Measurements from ENCODE around the gene CREB1. TPM values are rescaled to one million over a fixed set of nuclear protein-coding genes. Genes with fewer than 3 reads are reported as not detected.

CREB1 gene
- total and polyA plus RNA-seq, 2 donors (not counting 1 experiment from before 2014, with no cell fraction given) = 37.7 to 47.4 TPM

DNA sequence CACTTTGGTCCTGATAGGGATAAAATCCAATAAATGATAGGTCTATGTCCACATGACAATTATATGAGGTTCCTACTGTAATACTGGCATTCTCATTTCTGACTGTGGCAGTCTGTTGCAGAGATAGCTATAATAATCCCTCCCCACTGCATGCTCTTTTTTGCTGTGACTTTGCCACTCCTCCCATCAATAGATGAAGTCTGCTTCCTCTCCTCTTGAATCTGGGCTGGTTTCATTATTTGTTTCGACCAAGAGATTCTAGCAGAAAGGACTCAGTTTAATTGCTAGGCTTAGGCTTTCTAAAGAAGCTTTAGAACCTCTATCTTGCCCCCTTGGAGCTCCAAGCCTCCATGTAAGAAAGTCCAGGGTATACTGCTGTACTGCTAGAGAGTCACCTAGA is 23.3 kb upstream of the CREB1 start:
- Histone ChIP-seq H3K79me2 (ENCODE audit: control insufficient read depth, insufficient read depth, low read length) (no peaks in the 10 kb centered on the region), H4K20me1 (ENCODE audit: control insufficient read depth, extremely low read depth, insufficient read depth, low read length) (no peaks in the 10 kb centered on the region), H3K27me3 (ENCODE audit: control insufficient read depth, insufficient read depth, low read length) (no peaks in the 10 kb centered on the region), H3K9ac (ENCODE audit: insufficient read depth, low read length) (no peak overlapping the region), H3K9me3 (ENCODE audit: control insufficient read depth, insufficient read depth, low read depth, low read length) (no peaks in the 10 kb centered on the region), H3K27ac (ENCODE audit: insufficient read depth, low read length) (peak overlapping the region; percentile 6), H3K4me1 (ENCODE audit: control insufficient read depth, extremely low read depth, insufficient read depth, low read length) (peaks cover 16% of the 10 kb centered on the region), H2AFZ (ENCODE audit: low read length) (no peak overlapping the region), H3K36me3 (ENCODE audit: control insufficient read depth, insufficient read depth, low read length) (no peaks in the 10 kb centered on the region), H3K4me3 (replicated peaks in 1 of 4; ENCODE audit: control extremely low read depth in 1 of 4, insufficient read depth in 1 of 4, low read depth in 3 of 4, low read length in 4 of 4) (no peak overlapping the region), H3K4me2 (ENCODE audit: extremely low read depth, insufficient read depth, low read length) (peak overlapping the region; percentile 45)
- TF ChIP-seq, protein P1, sequence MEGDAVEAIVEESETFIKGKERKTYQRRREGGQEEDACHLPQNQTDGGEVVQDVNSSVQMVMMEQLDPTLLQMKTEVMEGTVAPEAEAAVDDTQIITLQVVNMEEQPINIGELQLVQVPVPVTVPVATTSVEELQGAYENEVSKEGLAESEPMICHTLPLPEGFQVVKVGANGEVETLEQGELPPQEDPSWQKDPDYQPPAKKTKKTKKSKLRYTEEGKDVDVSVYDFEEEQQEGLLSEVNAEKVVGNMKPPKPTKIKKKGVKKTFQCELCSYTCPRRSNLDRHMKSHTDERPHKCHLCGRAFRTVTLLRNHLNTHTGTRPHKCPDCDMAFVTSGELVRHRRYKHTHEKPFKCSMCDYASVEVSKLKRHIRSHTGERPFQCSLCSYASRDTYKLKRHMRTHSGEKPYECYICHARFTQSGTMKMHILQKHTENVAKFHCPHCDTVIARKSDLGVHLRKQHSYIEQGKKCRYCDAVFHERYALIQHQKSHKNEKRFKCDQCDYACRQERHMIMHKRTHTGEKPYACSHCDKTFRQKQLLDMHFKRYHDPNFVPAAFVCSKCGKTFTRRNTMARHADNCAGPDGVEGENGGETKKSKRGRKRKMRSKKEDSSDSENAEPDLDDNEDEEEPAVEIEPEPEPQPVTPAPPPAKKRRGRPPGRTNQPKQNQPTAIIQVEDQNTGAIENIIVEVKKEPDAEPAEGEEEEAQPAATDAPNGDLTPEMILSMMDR (conservative IDR thresholded peaks at IDR 0.05 in 1 of 2, IDR thresholded peaks at IDR 0.05 in 1 of 2; ENCODE audit: low read depth in 1 of 2, low read length in 2 of 2) = no peak
- no peak for TF ChIP-seq EZH2 (IDR thresholded peaks at IDR 0.05; ENCODE audit: low read length, missing control alignments)
- no peak for DNase-seq (ENCODE audit: low read depth in 2 of 2)

DNA sequence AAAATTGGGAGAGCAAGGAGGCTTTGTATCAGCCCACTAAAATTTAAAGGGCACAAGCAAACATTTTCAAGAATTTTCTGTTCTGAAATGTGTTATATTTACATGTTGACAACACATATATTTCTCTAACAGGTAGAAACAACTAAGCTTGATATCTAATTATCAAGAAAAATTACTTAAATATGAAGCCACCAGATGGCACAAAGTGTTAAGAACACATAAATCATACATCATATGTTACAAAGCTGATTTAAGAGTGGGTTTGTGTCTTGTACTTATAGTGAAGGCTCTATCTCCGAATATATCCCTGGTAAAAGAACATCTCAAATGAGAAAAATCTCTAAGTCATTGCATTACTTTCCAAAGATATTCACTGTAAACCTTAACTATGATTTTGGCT is 19.6 kb upstream of the CREB1 start:
- Histone ChIP-seq H3K27ac (ENCODE audit: insufficient read depth, low read length) (no peak overlapping the region), H2AFZ (ENCODE audit: low read length) (no peak overlapping the region), H3K79me2 (ENCODE audit: control insufficient read depth, insufficient read depth, low read length) (no peaks in the 10 kb centered on the region), H3K9ac (ENCODE audit: insufficient read depth, low read length) (no peak overlapping the region), H3K9me3 (ENCODE audit: control insufficient read depth, insufficient read depth, low read depth, low read length) (no peaks in the 10 kb centered on the region), H3K27me3 (ENCODE audit: control insufficient read depth, insufficient read depth, low read length) (no peaks in the 10 kb centered on the region), H3K36me3 (ENCODE audit: control insufficient read depth, insufficient read depth, low read length) (no peaks in the 10 kb centered on the region), H3K4me1 (ENCODE audit: control insufficient read depth, extremely low read depth, insufficient read depth, low read length) (peaks cover 20% of the 10 kb centered on the region), H3K4me2 (ENCODE audit: extremely low read depth, insufficient read depth, low read length) (no peak overlapping the region), H3K4me3 (replicated peaks in 1 of 4; ENCODE audit: control extremely low read depth in 1 of 4, insufficient read depth in 1 of 4, low read depth in 3 of 4, low read length in 4 of 4) (no peak overlapping the region), H4K20me1 (ENCODE audit: control insufficient read depth, extremely low read depth, insufficient read depth, low read length) (no peaks in the 10 kb centered on the region)
- no peak for DNase-seq (ENCODE audit: low read depth in 2 of 2)
- TF ChIP-seq EZH2 (IDR thresholded peaks at IDR 0.05; ENCODE audit: low read length, missing control alignments) = no peak
- TF ChIP-seq, protein P1 (conservative IDR thresholded peaks at IDR 0.05 in 1 of 2, IDR thresholded peaks at IDR 0.05 in 1 of 2; ENCODE audit: low read depth in 1 of 2, low read length in 2 of 2) = no peak

DNA sequence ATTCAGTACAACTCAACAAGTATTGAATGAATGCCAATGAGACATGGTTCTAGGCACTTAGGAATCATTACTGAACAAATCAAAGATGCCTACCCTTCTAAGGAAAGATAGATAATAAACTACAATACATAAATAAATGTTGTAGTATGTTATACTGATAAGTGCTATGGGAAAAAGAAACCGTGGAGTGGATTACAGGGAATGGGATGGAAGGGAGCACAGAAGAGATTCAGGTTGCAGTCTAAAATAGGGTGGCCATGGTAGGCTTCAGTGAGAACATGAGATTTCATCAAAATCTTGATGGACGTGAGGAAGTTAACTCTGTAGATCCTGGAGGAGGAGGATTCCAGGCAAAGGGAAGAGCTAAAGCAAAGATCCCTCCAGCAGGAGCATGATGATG is 17.9 kb upstream of the CREB1 start:
- H3K9ac ChIP-seq (ENCODE audit: insufficient read depth, low read length) = no peak overlapping the region
- no peaks in the 10 kb centered on the region for H4K20me1 ChIP-seq (ENCODE audit: control insufficient read depth, extremely low read depth, insufficient read depth, low read length)
- H3K4me1 ChIP-seq (ENCODE audit: control insufficient read depth, extremely low read depth, insufficient read depth, low read length) = peaks cover 13% of the 10 kb centered on the region
- peak in 1 of 2 donors; percentile 21 for DNase-seq (ENCODE audit: low read depth in 2 of 2)
- H3K4me2 ChIP-seq (ENCODE audit: extremely low read depth, insufficient read depth, low read length) = no peak overlapping the region
- no peaks in the 10 kb centered on the region for H3K27me3 ChIP-seq (ENCODE audit: control insufficient read depth, insufficient read depth, low read length)
- no peaks in the 10 kb centered on the region for H3K79me2 ChIP-seq (ENCODE audit: control insufficient read depth, insufficient read depth, low read length)
- no peaks in the 10 kb centered on the region for H3K9me3 ChIP-seq (ENCODE audit: control insufficient read depth, insufficient read depth, low read depth, low read length)
- H3K4me3 ChIP-seq (replicated peaks in 1 of 4; ENCODE audit: control extremely low read depth in 1 of 4, insufficient read depth in 1 of 4, low read depth in 3 of 4, low read length in 4 of 4) = no peak overlapping the region
- no peaks in the 10 kb centered on the region for H3K36me3 ChIP-seq (ENCODE audit: control insufficient read depth, insufficient read depth, low read length)
- no peak for TF ChIP-seq EZH2 (IDR thresholded peaks at IDR 0.05; ENCODE audit: low read length, missing control alignments)
- TF ChIP-seq, protein P1 (conservative IDR thresholded peaks at IDR 0.05 in 1 of 2, IDR thresholded peaks at IDR 0.05 in 1 of 2; ENCODE audit: low read depth in 1 of 2, low read length in 2 of 2) = no peak
- H2AFZ ChIP-seq (ENCODE audit: low read length) = no peak overlapping the region
- no peak overlapping the region for H3K27ac ChIP-seq (ENCODE audit: insufficient read depth, low read length)
